HG03280 (cell line): Measurements from ENCODE around the gene MYADML2.

ENCODE experiments used
- ATAC-seq: cut with Tn5 transposase; IDR thresholded peaks from one replicate; pipeline ENCODE4 v1.9.1; 2021; ENCODE audit warnings: mild to moderate bottlenecking, moderate library complexity; ENCODE audit not compliant: unreplicated experiment

Gene MYADML2

DNA sequence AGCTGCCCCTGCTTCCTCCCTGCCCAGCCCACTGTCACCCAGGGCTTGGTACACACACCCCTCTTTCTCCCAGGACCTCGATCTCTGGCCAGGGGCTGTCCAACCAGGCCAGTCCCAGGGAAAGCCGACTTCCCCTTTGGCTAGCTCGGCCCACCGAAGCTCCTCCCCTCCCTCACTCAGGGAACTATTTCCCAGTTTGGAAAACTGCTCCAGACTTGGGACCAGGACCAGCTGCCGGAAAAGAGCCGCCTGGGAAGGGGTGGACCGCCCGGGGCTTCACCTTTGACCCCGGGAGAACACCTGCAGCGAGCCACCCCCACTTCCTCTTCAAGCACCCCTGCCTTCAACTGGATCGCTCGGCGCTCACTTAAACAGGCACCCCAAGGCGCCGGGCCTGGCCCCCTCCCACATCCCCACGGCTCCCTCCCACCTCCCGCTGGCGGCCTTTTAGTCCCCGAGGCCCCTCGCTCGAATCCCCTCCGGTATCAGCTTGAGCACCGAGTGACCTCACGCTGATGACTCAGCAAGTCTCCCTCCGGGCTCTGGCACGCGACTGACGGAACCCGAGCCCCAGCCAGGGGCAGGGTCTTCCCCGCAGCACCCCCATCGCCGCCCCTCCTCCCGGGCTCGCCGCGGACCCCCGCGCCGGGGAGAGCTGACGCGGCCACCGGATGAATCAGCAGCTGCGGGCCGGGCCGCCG is 20.4 kb downstream of the MYADML2 start:
- peak; percentile 13 for ATAC-seq

DNA sequence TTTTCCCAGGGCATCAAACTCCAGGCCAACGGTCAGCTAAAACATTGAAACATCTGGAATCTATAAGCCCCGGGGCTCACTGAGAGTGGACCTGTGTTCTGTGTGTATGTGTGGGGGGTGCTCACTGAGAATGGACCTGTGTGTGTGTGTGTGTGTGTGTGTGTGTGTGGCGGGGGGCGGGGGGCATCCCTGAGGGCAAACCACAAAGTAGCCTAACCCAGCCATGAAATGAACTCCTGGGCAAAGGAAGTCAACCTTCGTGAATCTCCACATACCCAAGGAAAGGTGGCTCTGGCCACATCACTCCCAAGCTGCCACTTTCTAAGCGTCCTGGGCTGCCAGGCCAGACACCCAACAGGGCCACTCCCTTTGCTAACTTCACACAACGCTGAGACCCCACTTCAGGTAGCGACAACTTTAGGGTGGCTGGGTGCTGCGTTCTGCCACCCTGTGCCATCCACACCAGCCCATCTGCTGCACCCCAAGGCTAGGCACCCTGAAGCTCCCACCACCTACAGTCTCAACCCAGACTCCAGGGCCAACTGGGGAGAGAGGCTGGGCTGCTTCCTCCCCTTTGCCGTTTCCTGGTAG is 21.1 kb downstream of the MYADML2 start:
- ATAC-seq, result no peak

DNA sequence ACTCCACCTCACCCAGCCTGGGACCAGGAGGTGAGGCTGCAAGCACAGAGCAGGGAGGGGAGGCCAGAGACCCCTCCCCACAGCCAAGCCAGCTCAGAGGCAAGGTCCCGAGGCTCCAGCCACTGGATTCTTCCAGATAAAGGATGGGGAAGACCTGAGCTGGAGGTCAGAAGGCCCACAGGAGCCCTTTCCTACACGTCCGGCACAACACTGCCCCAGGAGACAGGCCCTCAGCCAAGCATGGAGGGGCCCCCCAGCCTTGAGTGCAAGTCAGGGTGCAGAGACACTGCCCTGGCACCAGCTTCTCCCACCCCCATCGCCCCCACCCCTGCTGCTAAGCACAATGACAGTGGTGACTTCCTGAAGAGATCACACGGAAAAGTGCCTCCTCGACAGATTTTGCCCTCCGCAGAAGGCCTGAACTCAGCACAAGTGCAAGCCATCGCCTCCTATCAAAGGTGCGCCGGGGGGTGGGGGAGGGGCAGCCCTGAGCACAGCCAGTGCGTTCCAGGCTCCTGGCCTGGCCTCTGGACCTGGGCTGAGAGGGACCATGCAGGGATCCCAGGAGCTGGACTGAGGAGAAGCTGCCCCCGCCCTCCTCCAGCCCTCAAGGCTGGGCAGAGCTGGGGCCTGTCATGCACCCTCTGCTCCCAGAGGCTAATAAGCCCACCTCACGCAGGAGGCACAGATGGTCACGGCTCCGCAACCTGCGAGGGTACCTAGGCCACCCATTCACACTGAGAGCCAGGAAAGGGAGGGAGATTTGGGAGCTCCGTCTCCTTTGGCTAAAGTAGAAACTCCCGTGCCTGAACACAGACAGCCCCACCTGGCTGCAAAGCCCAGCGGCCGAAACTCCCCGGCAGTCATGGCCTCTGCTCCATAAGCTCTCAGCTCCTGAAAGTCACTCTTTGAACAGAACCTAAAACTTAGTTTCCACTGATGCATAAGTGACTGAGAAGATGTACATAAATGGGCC is 22.2 kb downstream of the MYADML2 start:
- no peak for ATAC-seq

DNA sequence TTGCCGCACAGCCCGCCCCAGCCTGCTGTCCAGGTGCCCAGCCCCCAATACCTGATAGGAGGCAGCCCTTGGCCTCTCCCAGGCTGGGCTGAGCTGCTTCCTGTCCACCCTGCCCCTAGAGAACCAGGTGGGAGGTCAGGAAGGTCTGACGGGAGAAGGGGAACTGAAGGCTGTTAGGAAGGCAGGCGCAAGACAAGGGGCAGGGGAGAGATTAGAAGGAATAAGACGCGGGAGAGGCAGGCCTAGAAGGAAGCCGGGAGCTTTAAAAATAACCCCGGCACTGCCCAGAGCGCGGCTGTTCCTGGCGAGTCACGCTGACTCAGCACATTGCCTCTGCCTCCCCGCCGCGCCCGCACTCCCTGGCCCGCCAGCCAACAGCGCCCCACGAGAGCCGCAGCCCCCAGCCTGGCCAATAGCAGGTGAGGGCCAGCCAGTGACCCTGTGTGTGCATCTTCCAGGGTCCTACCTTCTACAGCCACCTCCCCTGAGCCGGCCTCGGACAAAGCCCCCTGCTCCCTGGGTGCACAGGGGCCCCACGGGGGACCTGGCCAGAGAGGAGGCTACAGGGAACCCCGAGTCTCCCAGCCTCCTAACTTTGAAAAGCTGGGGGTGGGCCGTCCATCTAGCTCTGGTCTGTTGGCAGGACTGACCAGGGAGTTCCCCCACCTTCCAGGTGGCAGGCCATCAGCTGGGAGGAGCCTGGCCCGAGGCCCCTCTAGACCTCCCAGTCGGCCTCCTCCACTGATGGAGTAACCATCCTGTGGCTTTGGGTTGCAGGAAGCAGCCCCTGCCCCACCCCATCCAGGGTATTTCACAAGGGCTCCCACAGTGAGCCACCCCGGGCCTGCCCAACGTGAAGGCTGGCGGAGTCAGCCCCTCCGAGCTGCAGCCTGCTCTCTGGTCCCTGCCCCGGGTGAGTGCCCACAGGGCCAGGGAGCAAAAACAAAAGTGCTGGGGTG is 23.5 kb downstream of the MYADML2 start:
- no peak for ATAC-seq

DNA sequence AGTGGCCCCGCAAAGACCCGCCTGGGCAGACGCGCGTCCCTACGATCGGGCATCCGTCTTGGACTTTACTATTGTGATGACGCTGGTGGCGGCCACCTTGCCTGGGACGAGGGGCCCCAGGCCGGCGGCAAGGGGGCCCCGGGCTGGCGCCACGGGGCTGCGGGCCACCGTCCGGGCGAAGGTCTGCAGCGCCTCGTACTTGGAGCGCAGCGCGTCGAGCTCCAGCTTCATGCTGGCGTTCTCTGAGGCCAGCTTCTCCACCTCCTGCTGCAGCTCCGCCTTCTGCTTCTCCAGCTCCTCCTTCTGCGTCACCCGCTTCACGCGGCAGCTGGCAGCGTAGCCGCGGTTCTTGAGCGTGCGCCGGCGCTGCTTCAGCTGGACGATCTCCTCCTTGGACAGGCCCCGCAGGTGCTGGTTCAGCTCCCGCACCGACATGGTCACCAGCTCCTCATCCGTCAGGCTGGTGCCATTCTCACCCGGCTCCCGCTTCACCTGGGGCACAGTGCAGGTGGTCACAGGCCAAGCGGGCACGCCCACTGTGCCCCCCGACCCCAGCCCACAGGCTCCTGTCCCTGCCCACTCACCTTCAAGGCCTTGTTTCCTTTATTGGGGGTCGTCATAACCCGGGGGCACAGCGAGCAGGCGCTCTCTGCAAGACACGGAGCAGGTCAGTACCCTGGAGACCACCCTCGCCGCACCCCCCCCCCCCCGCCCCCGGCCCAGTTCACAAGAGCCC is 24.3 kb downstream of the MYADML2 start:
- no peak for ATAC-seq

DNA sequence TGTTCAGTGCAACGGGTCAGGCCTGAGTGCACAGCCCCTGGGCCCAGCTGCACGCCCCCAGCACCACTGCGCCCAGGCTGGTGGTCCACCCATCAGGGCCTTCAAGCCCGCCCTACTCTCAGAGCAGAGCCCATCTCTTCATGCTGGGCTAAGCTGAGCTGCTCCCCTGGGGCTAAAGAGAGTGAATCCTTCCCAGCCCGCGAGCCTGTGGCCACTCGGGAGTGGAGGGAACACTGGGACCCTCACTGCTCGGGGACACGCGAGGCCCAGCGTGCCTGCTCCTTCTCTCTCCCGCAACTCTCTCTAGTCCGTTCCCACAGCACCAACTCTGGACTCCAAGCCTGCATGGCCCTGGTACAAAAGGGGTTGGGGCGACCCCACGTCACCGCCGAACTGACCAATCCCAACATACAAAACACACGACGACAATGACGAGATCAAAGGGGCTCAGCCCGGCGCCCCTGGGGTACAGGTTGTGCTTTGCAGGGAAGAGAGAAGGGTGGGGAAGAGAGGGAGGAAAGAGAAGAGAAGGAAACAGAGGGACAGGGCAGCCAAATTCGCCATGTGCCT is 25.0 kb downstream of the MYADML2 start:
- ATAC-seq, result no peak

DNA sequence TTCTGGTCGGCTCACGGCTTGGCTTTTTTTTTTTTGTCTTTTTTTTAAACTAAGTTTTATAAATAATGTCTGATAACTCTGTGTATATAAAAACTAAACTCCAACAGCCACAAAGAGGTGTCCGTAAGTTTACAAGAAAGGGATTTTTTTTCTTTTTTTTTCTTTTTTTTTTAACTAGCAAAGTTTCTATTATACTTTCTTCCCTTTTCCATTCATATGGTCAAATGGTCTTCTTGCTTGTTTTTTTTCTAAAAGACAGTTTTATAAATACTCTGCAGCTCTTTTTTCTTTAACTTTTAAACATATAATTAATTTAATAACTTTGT is 25.5 kb downstream of the MYADML2 start:
- no peak for ATAC-seq

DNA sequence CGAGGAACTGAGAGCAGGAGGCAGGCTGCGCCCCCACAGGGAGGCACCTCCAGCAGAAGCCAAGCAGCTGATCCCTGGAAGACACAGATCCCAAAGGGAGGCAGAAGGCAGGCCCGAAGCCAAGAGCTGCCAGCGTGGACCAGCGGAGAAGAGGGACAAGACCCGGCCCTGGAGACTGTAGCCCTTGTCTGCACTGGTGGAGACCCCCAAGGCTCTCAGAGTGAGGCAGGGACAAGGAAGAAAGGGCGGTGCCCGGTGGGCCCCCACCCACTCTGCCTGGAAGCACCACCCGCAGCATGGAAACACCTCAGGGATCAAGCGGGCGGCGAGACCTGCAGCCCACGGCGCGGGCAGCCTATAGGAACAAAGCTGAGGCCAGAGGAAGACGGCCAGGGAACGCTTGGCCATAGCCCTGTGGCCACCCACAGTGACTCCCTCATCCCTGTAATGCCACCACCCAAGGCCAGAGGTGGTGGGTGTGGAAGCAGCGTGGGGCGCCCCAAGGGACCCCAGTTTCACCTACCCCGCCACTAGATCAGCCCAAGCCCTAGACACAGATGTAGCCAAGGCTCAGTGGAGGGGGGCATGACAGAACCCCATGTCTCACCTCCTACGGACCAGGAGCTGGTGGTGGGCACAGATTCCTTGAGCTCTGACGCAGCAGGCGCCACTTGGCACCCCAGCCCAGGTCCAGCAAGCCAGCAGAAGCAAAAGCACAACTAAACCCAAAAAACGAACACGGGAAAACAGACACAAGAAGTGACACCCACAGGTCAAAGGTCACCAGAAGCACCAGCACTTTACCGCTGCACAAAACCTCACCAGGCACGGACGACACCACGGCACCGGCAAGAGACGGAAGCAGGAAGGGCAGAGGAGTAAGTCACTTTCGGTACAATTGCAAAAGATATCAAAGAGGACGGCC is 26.2 kb downstream of the MYADML2 start:
- ATAC-seq, result no peak

DNA sequence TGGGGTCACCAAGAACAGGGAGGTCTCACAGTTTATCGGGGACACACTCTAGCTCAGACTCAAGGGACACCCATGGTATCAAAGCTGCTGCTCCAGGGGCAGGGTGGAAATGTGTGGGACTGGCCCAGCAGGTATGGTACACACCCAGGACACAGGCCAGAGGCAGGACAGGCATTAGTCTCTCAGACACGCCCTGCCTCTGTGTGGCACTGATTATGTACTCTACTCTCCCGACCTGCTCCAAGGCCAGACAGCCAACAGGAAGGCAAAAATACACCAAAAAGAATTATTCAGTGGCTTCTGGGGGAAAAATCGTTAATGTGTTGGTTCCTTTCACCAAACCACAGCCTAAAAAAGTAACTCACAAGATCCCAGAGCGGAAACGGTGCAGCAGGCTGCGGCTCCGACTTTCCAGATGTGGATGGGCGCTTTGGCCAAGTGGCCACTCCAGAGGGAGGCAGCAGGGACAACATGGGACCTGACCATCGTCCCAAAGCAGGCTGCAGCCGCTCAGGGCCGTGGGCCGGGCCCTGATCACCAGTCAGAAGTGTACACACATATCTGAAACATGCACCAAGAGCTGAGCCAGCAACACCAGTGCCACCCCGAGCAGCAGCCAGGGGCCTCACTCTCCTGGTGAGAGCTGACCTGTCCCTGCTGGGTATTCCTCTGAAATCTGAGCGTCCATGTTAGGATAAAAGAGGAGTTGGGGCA is 28.0 kb downstream of the MYADML2 start:
- ATAC-seq, result no peak

DNA sequence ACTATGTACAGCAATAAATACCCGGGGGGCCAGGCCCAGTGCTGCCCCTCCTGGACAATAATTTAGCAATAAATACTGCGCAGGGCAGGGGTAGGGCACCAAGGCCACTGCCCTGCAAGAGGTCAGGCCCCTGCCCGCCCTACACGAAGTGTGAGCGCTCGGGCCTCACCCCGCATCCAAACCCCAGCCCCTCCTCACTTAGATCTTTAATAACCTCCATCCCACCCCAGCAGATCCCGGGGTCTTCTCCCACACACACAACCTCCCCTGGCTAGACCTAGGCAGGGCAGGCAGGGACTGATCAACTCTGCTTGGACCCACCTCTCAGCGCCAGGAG is 28.7 kb downstream of the MYADML2 start:
- peak; percentile 18 for ATAC-seq

DNA sequence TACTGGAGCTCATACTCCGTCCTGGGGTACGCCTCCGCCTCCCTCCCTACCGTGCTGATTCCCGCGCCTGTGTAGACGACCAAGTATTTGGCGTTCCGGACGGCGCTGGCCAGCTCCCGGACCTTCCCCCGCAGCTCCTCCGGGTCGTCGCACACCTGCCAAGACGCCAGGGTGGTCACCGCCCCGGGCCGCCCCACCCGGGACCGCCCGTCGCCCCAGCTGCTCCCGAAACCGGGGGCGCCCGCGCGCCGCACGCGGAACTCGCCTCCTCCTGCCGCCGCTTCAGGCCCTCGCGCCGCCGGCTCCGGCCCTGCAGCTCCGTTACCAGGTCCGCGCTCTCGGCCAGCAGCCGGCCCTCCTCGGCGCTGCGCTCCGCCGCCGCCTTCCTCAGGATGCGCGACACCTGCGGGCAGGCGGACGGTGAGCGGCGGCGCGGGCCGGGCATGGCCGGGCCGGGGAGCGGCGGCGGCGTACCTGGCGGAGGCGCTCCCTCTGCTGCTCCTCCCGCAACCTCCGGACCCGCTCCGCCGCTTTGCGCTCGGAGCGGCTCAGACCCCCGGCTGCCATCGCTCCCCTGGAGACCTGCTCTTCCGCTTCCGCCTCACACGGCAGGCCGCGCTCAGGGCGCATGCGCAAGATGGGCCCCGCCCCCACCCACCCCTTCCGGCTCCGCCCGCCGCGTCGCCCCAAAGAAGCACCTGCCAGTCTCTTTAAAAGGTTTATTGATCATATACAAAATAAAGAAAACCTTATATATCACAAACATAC is 29.3 kb downstream of the MYADML2 start, which contains the start of gene SIRT7:
TSS of gene SIRT7 (minus strand) at position 612 of the 768 bp plus-strand sequence. CDS start at position 567, 45 bp downstream.
- peak; percentile 73 for ATAC-seq

DNA sequence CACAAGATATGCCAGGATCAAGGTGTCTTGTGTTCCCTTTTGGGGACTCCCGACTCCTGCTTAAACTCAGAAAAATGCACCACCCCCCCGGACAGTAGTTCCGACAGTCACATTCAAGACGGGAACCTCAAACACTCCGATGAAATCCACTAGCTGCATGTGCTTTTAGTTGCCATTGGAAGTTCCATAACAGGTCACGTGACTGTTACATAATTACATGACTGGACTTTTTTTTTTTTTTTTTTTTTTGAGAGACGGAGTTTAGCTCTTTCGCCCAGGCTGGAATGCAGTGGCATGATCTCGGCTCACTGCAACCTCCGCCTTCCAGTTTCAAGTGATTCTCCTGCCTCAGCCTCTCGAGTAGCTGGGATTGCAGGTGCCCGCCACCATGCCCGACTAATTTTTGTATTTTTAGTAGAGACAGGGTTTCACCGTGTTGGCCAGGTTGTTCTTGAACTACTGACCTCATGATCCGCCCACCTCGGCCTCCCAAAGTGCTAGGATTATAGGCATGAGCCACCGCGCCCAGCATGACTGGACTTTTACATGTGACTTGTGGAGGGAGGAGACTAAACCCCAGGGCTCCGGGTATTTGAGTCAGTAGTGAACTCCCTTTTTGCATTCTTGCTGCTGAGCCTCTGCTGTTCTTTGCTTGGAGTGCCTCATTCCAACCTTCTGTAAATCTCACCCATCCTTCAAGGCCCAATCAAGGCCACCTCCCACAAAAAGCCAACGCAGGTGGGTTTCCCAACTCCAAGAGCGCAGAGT is 30.6 kb downstream of the MYADML2 start:
- ATAC-seq, result no peak

DNA sequence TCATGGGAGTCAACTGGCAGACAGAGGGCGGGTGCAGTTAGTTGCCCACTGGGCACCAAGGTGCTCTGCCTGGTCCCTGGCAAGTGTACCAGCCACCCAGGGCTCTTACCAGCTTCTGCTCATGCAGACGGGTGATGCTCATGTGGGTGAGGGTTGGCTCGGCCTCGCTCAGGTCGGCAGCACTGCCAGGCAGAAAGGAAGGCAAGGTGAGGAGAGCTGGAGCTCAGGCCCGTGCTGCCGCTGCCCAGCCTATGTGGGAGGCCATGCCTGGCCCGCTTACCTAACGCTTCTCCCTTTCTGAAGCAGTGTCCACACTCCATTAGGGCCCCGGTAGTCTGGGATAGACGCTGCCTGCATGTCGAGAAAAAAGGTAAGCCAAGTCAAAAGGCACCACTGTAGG is 31.7 kb downstream of the MYADML2 start:
- ATAC-seq, result no peak

DNA sequence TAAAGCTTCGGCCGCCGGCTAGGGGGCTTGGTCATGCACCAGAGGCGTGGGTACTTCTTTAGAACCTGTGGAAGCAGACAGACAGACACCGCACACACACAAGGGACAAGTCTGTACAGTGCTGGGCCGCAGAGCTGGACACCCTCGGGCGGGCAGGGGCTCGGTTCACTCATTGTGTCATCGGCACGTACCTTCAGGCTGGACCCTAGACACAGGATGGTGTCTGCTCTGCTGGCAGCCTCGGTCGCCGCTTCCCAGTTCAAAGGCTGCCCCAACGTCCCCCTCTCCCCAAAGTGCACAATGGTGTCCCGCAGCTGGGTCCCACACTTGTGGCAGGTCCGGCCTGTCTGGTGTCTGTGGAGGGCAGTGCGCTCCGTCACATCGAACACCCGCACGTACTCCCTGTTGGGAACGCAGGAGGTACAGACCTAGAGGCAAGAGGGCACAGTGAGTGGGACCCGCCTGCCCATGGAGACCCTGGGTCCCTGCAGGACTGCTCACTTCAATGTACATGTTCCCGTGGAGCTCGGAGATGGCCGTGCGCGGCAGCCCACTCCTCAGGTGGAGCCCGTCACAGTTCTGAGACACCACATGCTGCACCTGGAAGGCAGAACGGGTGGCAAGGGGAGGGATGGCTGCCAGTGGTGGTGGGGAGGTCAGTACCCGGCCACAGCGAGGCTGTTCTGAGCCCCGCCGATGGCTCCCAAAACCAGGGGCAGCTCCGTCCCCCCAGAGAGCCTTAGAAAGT is 32.8 kb downstream of the MYADML2 start:
- no peak for ATAC-seq

DNA sequence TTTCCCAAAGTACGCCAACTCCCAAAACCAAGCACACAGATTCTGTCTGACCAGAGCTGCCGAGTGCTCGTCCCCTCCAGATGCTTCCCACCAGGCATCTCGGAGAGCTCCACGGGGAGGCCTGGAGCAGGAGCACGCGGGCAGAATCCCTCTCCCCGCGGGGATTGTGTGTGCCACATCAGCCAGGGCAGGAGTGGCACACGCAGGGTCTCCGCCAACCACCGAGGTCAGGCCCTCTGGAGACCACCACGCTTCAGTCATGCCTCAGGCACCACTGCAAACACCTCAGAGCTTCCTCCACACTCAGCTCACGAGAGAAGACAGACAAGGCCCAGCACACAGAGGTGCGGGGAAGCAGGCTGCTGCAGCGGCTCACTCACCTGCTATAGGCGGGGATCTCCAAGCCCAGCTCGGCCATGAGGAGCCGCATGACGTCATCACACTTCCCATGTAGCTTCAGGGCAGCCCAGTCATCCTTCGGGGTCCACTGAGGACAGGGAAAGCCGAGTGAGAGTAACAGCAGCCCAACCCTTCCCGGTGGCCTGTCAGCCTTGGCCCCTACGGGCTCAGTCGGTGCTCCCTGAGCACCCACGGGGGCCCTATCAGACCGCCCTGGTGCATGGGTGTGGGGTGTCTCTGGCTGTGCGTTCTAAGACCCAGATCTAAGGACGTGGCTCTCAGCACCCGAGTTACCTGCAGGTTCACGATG is 33.5 kb downstream of the MYADML2 start:
- no peak for ATAC-seq
